ENCODE data around the gene KRTAP12-1. TPM values are rescaled to one million over a fixed set of nuclear protein-coding genes. Genes with fewer than 3 reads are reported as not detected.

KRTAP12-1 gene
- total and polyA plus RNA-seq, 2 of the 8 experiments (the other 6 are each of a cell fraction or from before 2014, with no cell fraction given) = 0.50 to 0.73 TPM

DNA sequence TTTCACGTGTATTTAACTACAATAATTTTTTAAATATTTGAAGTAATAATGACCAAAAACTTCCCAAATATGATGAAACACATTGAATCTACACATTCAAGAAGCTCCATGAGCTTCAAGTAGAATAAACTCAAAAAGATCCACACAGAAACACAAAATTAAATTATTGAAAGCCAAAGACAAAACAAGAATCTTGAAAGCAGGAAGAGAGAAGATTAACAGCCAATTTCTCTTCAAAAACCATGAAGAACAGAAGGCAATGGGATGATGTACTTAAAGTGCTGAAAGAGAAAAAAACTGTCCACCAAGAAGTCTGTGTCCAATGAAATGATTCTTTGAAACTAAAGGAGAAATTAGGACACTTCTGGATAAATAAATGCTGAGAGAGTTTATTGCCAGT is 49.9 kb downstream of the KRTAP12-1 start:
- Histone ChIP-seq H3K4ac (replicated peaks; ENCODE audit: insufficient read length, low read depth, low read length) (no peak overlapping the region), H3K4me2 (ENCODE audit: insufficient read depth in 1 of 2, low read depth in 2 of 2, low read length in 2 of 2) (no peak overlapping the region), H3K4me3 (ENCODE audit: extremely low read depth in 1 of 4, insufficient read depth in 2 of 4, low read depth in 3 of 4, low read length in 4 of 4) (no peak overlapping the region), H3K27ac (ENCODE audit: low read depth, low read length) (no peak overlapping the region), H3K36me3 (ENCODE audit: control insufficient read depth in 2 of 4, insufficient read depth in 4 of 4, low read length in 3 of 4) (no peaks in the 10 kb centered on the region), H3K79me2 (ENCODE audit: control insufficient read depth in 1 of 2, insufficient read depth in 2 of 2, low read length in 2 of 2) (no peaks in the 10 kb centered on the region), H3K4me1 (replicated peaks in 1 of 4; ENCODE audit: control insufficient read depth in 3 of 4, insufficient read depth in 4 of 4, low read length in 3 of 4) (no peaks in the 10 kb centered on the region; a peak in 2 of 7 replicates), H3K23ac (ENCODE audit: insufficient read length) (no peak overlapping the region), H3K79me1 (ENCODE audit: low read depth, low read length) (no peaks in the 10 kb centered on the region), H2BK15ac (ENCODE audit: low read length) (no peak overlapping the region), H4K8ac (ENCODE audit: extremely low read depth, insufficient read depth, low read length) (no peak overlapping the region), H3K9me3 (ENCODE audit: insufficient read depth in 2 of 2, low read depth in 1 of 2, low read length in 1 of 2) (peaks cover 0 to 4% of the 10 kb centered on the region in 2 experiments; a peak in 1 of 4 replicates), H2BK12ac (ENCODE audit: low read depth, low read length) (no peak overlapping the region), H2AK5ac (ENCODE audit: low read depth, low read length) (no peak overlapping the region), H3K18ac (ENCODE audit: extremely low read depth, low read length) (no peak overlapping the region), H2BK120ac (replicated peaks; ENCODE audit: low read depth, low read length) (no peak overlapping the region), H3K9ac (replicated peaks in 1 of 4; ENCODE audit: extremely low read depth in 1 of 4, low read depth in 3 of 4, low read length in 3 of 4) (no peak overlapping the region), H3K14ac (ENCODE audit: insufficient read length) (no peak overlapping the region), H4K5ac (ENCODE audit: insufficient read length, low read depth, low read length) (no peak overlapping the region), H3K56ac (replicated peaks; ENCODE audit: insufficient read length, low read depth, low read length) (no peak overlapping the region), H3K23me2 (ENCODE audit: low read depth, low read length) (no peaks in the 10 kb centered on the region), H4K91ac (replicated peaks; ENCODE audit: insufficient read length, low read length) (no peak overlapping the region), H2AFZ (ENCODE audit: low read length) (no peak overlapping the region), H3K27me3 (replicated peaks in 1 of 4; ENCODE audit: control insufficient read depth in 3 of 4, extremely low read depth in 1 of 4, insufficient read depth in 3 of 4, low read length in 3 of 4) (no peaks in the 10 kb centered on the region), H2BK5ac (ENCODE audit: low read depth, low read length) (no peak overlapping the region), H4K20me1 (replicated peaks in 1 of 2; ENCODE audit: control insufficient read depth in 1 of 2, insufficient read depth in 2 of 2, low read length in 2 of 2) (peaks cover 0 to 3% of the 10 kb centered on the region in 2 experiments), H2BK20ac (ENCODE audit: low read length) (no peak overlapping the region)
- ChIA-PET CTCF (ENCODE audit: partially characterized antibody) (interaction anchor here (0.6 to 0.9 kb wide), 2 partner anchors 16 to 382 kb away, joined by 3 read pairs; no protein-coding TSS in a partner anchor), POLR2A (ENCODE audit: partially characterized antibody) (no interaction called here)
- no peak for TF ChIP-seq CBX8 (IDR thresholded peaks at IDR 0.05; ENCODE audit: borderline replicate concordance, low read depth, low read length)
- TF ChIP-seq EGR1 (IDR thresholded peaks at IDR 0.05; ENCODE audit: borderline replicate concordance, low read depth, low read length) = no peak
- no peak for FAIRE-seq
- 83% methylated on average over 1 of the region's 1 CpG; no CpG with 5 or more reads in 1 of the 2 experiments for WGBS, 2 experiments (ENCODE audit: extremely low coverage in 1 of 2, insufficient coverage in 1 of 2, insufficient read length in 1 of 2, insufficient replicate concordance in 2 of 2, low coverage in 1 of 2, low lambda C conversion rate in 2 of 2, missing lambda C conversion rate in 1 of 2)
- DNase-seq (ENCODE audit: low read depth in 1 of 2, low spot score in 2 of 2) = no peak

Small RNA genes lying within 50 kb of the gene (small RNA-seq; reads per million reads assigned to genes)
- not detected for gene KRTAP12-6P (ENCODE audit: insufficient read depth)

Other genes with a start within 250 kb of the KRTAP12-1 start
- 5.4 and 5.9 TPM in 2 replicates for gene LRRC3, start 226.7 kb downstream of the KRTAP12-1 start, total RNA-seq (2021; fragmentation: NEBNext Ultra II Directional; extraction: Animal tissue kit (Norgen Biotek cat#: 25700))
- gene LRRC3, start 226.7 kb downstream of the KRTAP12-1 start, polyA plus RNA-seq (2011; rRNA removed) = 3.1 and 4.7 TPM in 2 replicates
- not detected in 2 replicates for gene KRTAP10-1, start 142.0 kb downstream of the KRTAP12-1 start, total RNA-seq (2021; fragmentation: NEBNext Ultra II Directional; extraction: Animal tissue kit (Norgen Biotek cat#: 25700))
- 0.08 TPM in 1 of 2 replicates, not detected in the other for gene KRTAP10-1, start 142.0 kb downstream of the KRTAP12-1 start, polyA plus RNA-seq (2011; rRNA removed)
- gene KRTAP10-2, start 130.7 kb downstream of the KRTAP12-1 start, total RNA-seq (2021; fragmentation: NEBNext Ultra II Directional; extraction: Animal tissue kit (Norgen Biotek cat#: 25700)) = not detected in 2 replicates
- 0.06 and 0.11 TPM in 2 replicates for gene KRTAP10-2, start 130.7 kb downstream of the KRTAP12-1 start, polyA plus RNA-seq (2011; rRNA removed)
- gene KRTAP10-3, start 123.4 kb downstream of the KRTAP12-1 start, total RNA-seq (2021; fragmentation: NEBNext Ultra II Directional; extraction: Animal tissue kit (Norgen Biotek cat#: 25700)) = not detected in 2 replicates
- gene KRTAP10-3, start 123.4 kb downstream of the KRTAP12-1 start, polyA plus RNA-seq (2011; rRNA removed) = 0.16 TPM in 1 of 2 replicates, not detected in the other
- not detected in 2 replicates for gene KRTAP10-4, start 108.4 kb downstream of the KRTAP12-1 start, total RNA-seq (2021; fragmentation: NEBNext Ultra II Directional; extraction: Animal tissue kit (Norgen Biotek cat#: 25700))
- not detected in 2 replicates for gene KRTAP10-4, start 108.4 kb downstream of the KRTAP12-1 start, polyA plus RNA-seq (2011; rRNA removed)
- not detected in 2 replicates for gene KRTAP10-5, start 101.6 kb downstream of the KRTAP12-1 start, total RNA-seq (2021; fragmentation: NEBNext Ultra II Directional; extraction: Animal tissue kit (Norgen Biotek cat#: 25700))
- gene KRTAP10-5, start 101.6 kb downstream of the KRTAP12-1 start, polyA plus RNA-seq (2011; rRNA removed) = 0.08 and 0.09 TPM in 2 replicates
- not detected in 2 replicates for gene KRTAP10-6, start 89.7 kb downstream of the KRTAP12-1 start, total RNA-seq (2021; fragmentation: NEBNext Ultra II Directional; extraction: Animal tissue kit (Norgen Biotek cat#: 25700))
- gene KRTAP10-6, start 89.7 kb downstream of the KRTAP12-1 start, polyA plus RNA-seq (2011; rRNA removed) = 0.12 and 0.33 TPM in 2 replicates
- not detected in 2 replicates for gene KRTAP10-7, start 81.6 kb downstream of the KRTAP12-1 start, total RNA-seq (2021; fragmentation: NEBNext Ultra II Directional; extraction: Animal tissue kit (Norgen Biotek cat#: 25700))
- not detected in 2 replicates for gene KRTAP10-7, start 81.6 kb downstream of the KRTAP12-1 start, polyA plus RNA-seq (2011; rRNA removed)
- gene KRTAP10-8, start 70.1 kb downstream of the KRTAP12-1 start, total RNA-seq (2021; fragmentation: NEBNext Ultra II Directional; extraction: Animal tissue kit (Norgen Biotek cat#: 25700)) = not detected in 2 replicates
- not detected in 2 replicates for gene KRTAP10-8, start 70.1 kb downstream of the KRTAP12-1 start, polyA plus RNA-seq (2011; rRNA removed)
- gene KRTAP10-9, start 55.1 kb downstream of the KRTAP12-1 start, total RNA-seq (2021; fragmentation: NEBNext Ultra II Directional; extraction: Animal tissue kit (Norgen Biotek cat#: 25700)) = not detected in 2 replicates
- not detected in 2 replicates for gene KRTAP10-9, start 55.1 kb downstream of the KRTAP12-1 start, polyA plus RNA-seq (2011; rRNA removed)
- not detected in 2 replicates for gene KRTAP10-10, start 44.8 kb downstream of the KRTAP12-1 start, total RNA-seq (2021; fragmentation: NEBNext Ultra II Directional; extraction: Animal tissue kit (Norgen Biotek cat#: 25700))
- not detected in 2 replicates for gene KRTAP10-10, start 44.8 kb downstream of the KRTAP12-1 start, polyA plus RNA-seq (2011; rRNA removed)
- gene KRTAP10-11, start 35.7 kb downstream of the KRTAP12-1 start, total RNA-seq (2021; fragmentation: NEBNext Ultra II Directional; extraction: Animal tissue kit (Norgen Biotek cat#: 25700)) = not detected in 2 replicates
- not detected in 2 replicates for gene KRTAP10-11, start 35.7 kb downstream of the KRTAP12-1 start, polyA plus RNA-seq (2011; rRNA removed)
- not detected in 2 replicates for gene KRTAP12-4, start 27.5 kb downstream of the KRTAP12-1 start, total RNA-seq (2021; fragmentation: NEBNext Ultra II Directional; extraction: Animal tissue kit (Norgen Biotek cat#: 25700))
- 0.75 TPM in 1 of 2 replicates, not detected in the other for gene KRTAP12-4, start 27.5 kb downstream of the KRTAP12-1 start, polyA plus RNA-seq (2011; rRNA removed)
- gene KRTAP12-3, start 24.2 kb downstream of the KRTAP12-1 start, total RNA-seq (2021; fragmentation: NEBNext Ultra II Directional; extraction: Animal tissue kit (Norgen Biotek cat#: 25700)) = not detected in 2 replicates
- gene KRTAP12-3, start 24.2 kb downstream of the KRTAP12-1 start, polyA plus RNA-seq (2011; rRNA removed) = not detected in 2 replicates
- gene KRTAP12-2, start 15.2 kb downstream of the KRTAP12-1 start, total RNA-seq (2021; fragmentation: NEBNext Ultra II Directional; extraction: Animal tissue kit (Norgen Biotek cat#: 25700)) = not detected in 2 replicates
- 0.46 and 0.50 TPM in 2 replicates for gene KRTAP12-2, start 15.2 kb downstream of the KRTAP12-1 start, polyA plus RNA-seq (2011; rRNA removed)
- gene KRTAP10-12, start 15.0 kb upstream of the KRTAP12-1 start, total RNA-seq (2021; fragmentation: NEBNext Ultra II Directional; extraction: Animal tissue kit (Norgen Biotek cat#: 25700)) = not detected in 2 replicates
- not detected in 2 replicates for gene KRTAP10-12, start 15.0 kb upstream of the KRTAP12-1 start, polyA plus RNA-seq (2011; rRNA removed)
- 0.58 and 1.1 TPM in 2 replicates for gene TSPEAR, start 29.4 kb upstream of the KRTAP12-1 start, total RNA-seq (2021; fragmentation: NEBNext Ultra II Directional; extraction: Animal tissue kit (Norgen Biotek cat#: 25700))
- 0.89 and 1.5 TPM in 2 replicates for gene TSPEAR, start 29.4 kb upstream of the KRTAP12-1 start, polyA plus RNA-seq (2011; rRNA removed)
- gene UBE2G2, start 119.7 kb upstream of the KRTAP12-1 start, total RNA-seq (2021; fragmentation: NEBNext Ultra II Directional; extraction: Animal tissue kit (Norgen Biotek cat#: 25700)) = 93.0 and 101 TPM in 2 replicates
- gene UBE2G2, start 119.7 kb upstream of the KRTAP12-1 start, polyA plus RNA-seq (2011; rRNA removed) = 96.3 and 145 TPM in 2 replicates
- gene SUMO3, start 135.9 kb upstream of the KRTAP12-1 start, total RNA-seq (2021; fragmentation: NEBNext Ultra II Directional; extraction: Animal tissue kit (Norgen Biotek cat#: 25700)) = 95.0 and 96.8 TPM in 2 replicates
- gene SUMO3, start 135.9 kb upstream of the KRTAP12-1 start, polyA plus RNA-seq (2011; rRNA removed) = 97.8 and 101 TPM in 2 replicates
- 124 and 130 TPM in 2 replicates for gene PTTG1IP, start 191.5 kb upstream of the KRTAP12-1 start, total RNA-seq (2021; fragmentation: NEBNext Ultra II Directional; extraction: Animal tissue kit (Norgen Biotek cat#: 25700))
- gene PTTG1IP, start 191.5 kb upstream of the KRTAP12-1 start, polyA plus RNA-seq (2011; rRNA removed) = 88.9 and 90.8 TPM in 2 replicates
- 0.24 and 0.36 TPM in 2 replicates for gene ITGB2, start 238.7 kb upstream of the KRTAP12-1 start, total RNA-seq (2021; fragmentation: NEBNext Ultra II Directional; extraction: Animal tissue kit (Norgen Biotek cat#: 25700))
- 0.63 and 0.89 TPM in 2 replicates for gene ITGB2, start 238.7 kb upstream of the KRTAP12-1 start, polyA plus RNA-seq (2011; rRNA removed)

Data from H1 (cell line).